H9 (cell line): ENCODE results near the gene WHAMM. TPM values are rescaled to one million over a fixed set of nuclear protein-coding genes. Genes with fewer than 3 reads are reported as not detected.

Source experiments
- DNase-seq: peaks from one replicate; pipeline ENCODE4 v3.0.0-alpha.2; 2017
- H2AFZ ChIP-seq: one replicate; pipeline ENCODE4 v1.6.1; 2013; ENCODE audit warnings: mild to moderate bottlenecking, low read length, control low read depth, moderate library complexity
- H2AK5ac ChIP-seq: 2 replicates; pipeline ENCODE4 v1.6.1; 2013; ENCODE audit warnings: low read length, control low read depth, mixed read lengths; ENCODE audit not compliant: insufficient read length
- H2BK120ac ChIP-seq: one replicate; pipeline ENCODE4 v1.6.1; 2013; ENCODE audit warnings: low read depth, mild to moderate bottlenecking, low read length, control low read depth, inconsistent platforms; ENCODE audit not compliant: poor library complexity, severe bottlenecking
- H2BK12ac ChIP-seq: 2 replicates; pipeline ENCODE4 v1.6.1; 2013; ENCODE audit warnings: low read length, control low read depth, mixed read lengths, low read depth; ENCODE audit not compliant: insufficient read length
- H2BK15ac ChIP-seq: 2 replicates; pipeline ENCODE4 v1.6.1; 2013; ENCODE audit warnings: low read depth, low read length, control low read depth
- H2BK20ac ChIP-seq: one replicate; pipeline ENCODE4 v1.6.1; 2013; ENCODE audit warnings: low read depth, mild to moderate bottlenecking, low read length, control low read depth, inconsistent platforms; ENCODE audit not compliant: poor library complexity, severe bottlenecking
- H2BK5ac ChIP-seq: 2 replicates; pipeline ENCODE4 v1.6.1; 2013; ENCODE audit warnings: low read length, control low read depth, mixed read lengths; ENCODE audit not compliant: insufficient read length
- H3K14ac ChIP-seq: 2 replicates; pipeline ENCODE4 v1.6.1; 2013; ENCODE audit warnings: low read length, control low read depth; ENCODE audit not compliant: insufficient read depth
- H3K18ac ChIP-seq: 2 replicates; pipeline ENCODE4 v1.6.1; 2013; ENCODE audit warnings: low read depth, mild to moderate bottlenecking, mixed read lengths, low read length, control low read depth; ENCODE audit not compliant: insufficient read length
- H3K23ac ChIP-seq: 2 replicates; pipeline ENCODE4 v1.6.1; 2013; ENCODE audit warnings: low read length, control low read depth, mixed read lengths, low read depth; ENCODE audit not compliant: insufficient read length
- H3K23me2 ChIP-seq: 2 replicates; pipeline ENCODE4 v1.6.1; 2013; ENCODE audit warnings: low read depth, mild to moderate bottlenecking, mixed read lengths, low read length, control low read depth; ENCODE audit not compliant: insufficient read length, poor library complexity, severe bottlenecking
- H3K27ac ChIP-seq: 2 replicates; pipeline ENCODE4 v1.5.1; 2013; ENCODE audit warnings: low read length, control low read depth, mixed read lengths, low read depth; ENCODE audit not compliant: insufficient read length
- H3K27me3 ChIP-seq: 2 replicates; pipeline ENCODE4 v1.6.1; 2013; ENCODE audit warnings: low read length, control low read depth, inconsistent platforms; ENCODE audit not compliant: insufficient read depth
- H3K4ac ChIP-seq: 2 replicates; pipeline ENCODE4 v1.6.1; 2013; ENCODE audit warnings: low read depth, mild to moderate bottlenecking, control low read depth, inconsistent platforms, low read length, moderate library complexity
- H3K4me1 ChIP-seq: 2 replicates; pipeline ENCODE4 v1.6.1; 2013; ENCODE audit warnings: low read length, control low read depth, inconsistent platforms; ENCODE audit not compliant: insufficient read depth
- H3K4me2 ChIP-seq: 2 replicates; pipeline ENCODE4 v1.6.1; 2013; ENCODE audit warnings: low read length, control low read depth, mixed read lengths; ENCODE audit not compliant: insufficient read length, insufficient read depth
- H3K56ac ChIP-seq: 2 replicates; pipeline ENCODE4 v1.6.1; 2013; ENCODE audit warnings: low read depth, mild to moderate bottlenecking, mixed read lengths, low read length, control low read depth; ENCODE audit not compliant: insufficient read length
- H3K79me1 ChIP-seq: 2 replicates; pipeline ENCODE4 v1.6.1; 2013; ENCODE audit warnings: low read depth, mild to moderate bottlenecking, moderate library complexity, low read length, control low read depth, inconsistent platforms; ENCODE audit not compliant: insufficient read depth, poor library complexity, severe bottlenecking
- H3K79me2 ChIP-seq: 2 replicates; pipeline ENCODE4 v1.6.1; 2013; ENCODE audit warnings: low read length, control low read depth, inconsistent platforms; ENCODE audit not compliant: insufficient read depth
- H3K9ac ChIP-seq: 2 replicates; pipeline ENCODE4 v1.6.1; 2013; ENCODE audit warnings: low read length, control low read depth, mixed read lengths; ENCODE audit not compliant: insufficient read length; ENCODE audit errors: extremely low read depth
- H3K9me3 ChIP-seq: one replicate; pipeline ENCODE4 v1.6.1; 2013; ENCODE audit warnings: low read depth, low read length, inconsistent platforms; ENCODE audit not compliant: control insufficient read depth
- H3T11ph ChIP-seq: one replicate; pipeline ENCODE4 v1.6.1; 2013; ENCODE audit warnings: mild to moderate bottlenecking, low read length, control low read depth, inconsistent platforms
- H4K20me1 ChIP-seq: one replicate; pipeline ENCODE4 v1.6.1; 2013; ENCODE audit not compliant: control insufficient read depth, insufficient read length, insufficient read depth
- H4K5ac ChIP-seq: 2 replicates; pipeline ENCODE4 v1.6.1; 2013; ENCODE audit warnings: low read depth, mild to moderate bottlenecking, mixed read lengths, low read length, control low read depth; ENCODE audit not compliant: insufficient read length
- H4K8ac ChIP-seq: replicated peaks from 2 replicates; pipeline ENCODE4 v1.6.1; 2013; ENCODE audit warnings: low read length, control low read depth, mixed read lengths, low read depth; ENCODE audit not compliant: insufficient read length
- H4K91ac ChIP-seq: 2 replicates; pipeline ENCODE4 v1.6.1; 2013; ENCODE audit warnings: low read depth, mild to moderate bottlenecking, moderate library complexity, mixed read lengths, low read length, control low read depth; ENCODE audit not compliant: insufficient read length
- H3K27ac Mint-ChIP-seq, 3 experiments: 2 replicates in 2 of 3; 3 replicates in 1 of 3; pipeline ENCODE4 v1.8.0; 2020 to 2021; ENCODE audit warnings: mixed read lengths in 3 of 3, mild to moderate bottlenecking in 1 of 3, moderate library complexity in 1 of 3
- H3K27me3 Mint-ChIP-seq: 2 replicates; pipeline ENCODE4 v1.8.0; 2021; ENCODE audit warnings: low read depth, mild to moderate bottlenecking, moderate library complexity, mixed read lengths
- H3K36me3 Mint-ChIP-seq, 3 experiments: 2 replicates in 2 of 3; 3 replicates in 1 of 3; pipeline ENCODE4 v1.8.0; 2020 to 2021; ENCODE audit warnings: low read depth in 3 of 3, mixed read lengths in 3 of 3; ENCODE audit not compliant: insufficient read depth in 1 of 3
- H3K4me1 Mint-ChIP-seq, 2 experiments: 2 replicates each; pipeline ENCODE4 v1.8.0; 2020; ENCODE audit warnings: mixed read lengths in 2 of 2
- H3K4me3 Mint-ChIP-seq, 2 experiments: 2 replicates in 1 of 2; 3 replicates in 1 of 2; pipeline ENCODE4 v1.8.0; 2020 to 2021; ENCODE audit warnings: mild to moderate bottlenecking in 2 of 2, mixed read lengths in 2 of 2, moderate library complexity in 1 of 2
- H3K9me3 Mint-ChIP-seq, 2 experiments: 2 replicates in 1 of 2; 3 replicates in 1 of 2; pipeline ENCODE4 v1.8.0; 2020; ENCODE audit warnings: mild to moderate bottlenecking in 2 of 2, mixed read lengths in 2 of 2, moderate library complexity in 1 of 2
- CTCF ChIP-seq: fragments of 200-600 bp; sonication (generic); conservative IDR thresholded peaks from 3 replicates; pipeline ENCODE4 v1.8.0; 2021; ENCODE audit warnings: antibody characterized with exemption, mild to moderate bottlenecking
- WGBS: extraction: QIAGEN DNeasy Blood & Tissue Kit; methylation state at CpG from one replicate; pipeline ENCODE4 v1.1.7; 2013; ENCODE audit warnings: missing lambda C conversion rate, low lambda C conversion rate, mixed read lengths; ENCODE audit not compliant: insufficient read length; ENCODE audit errors: extremely low coverage; 5-methylcytosine and 5-hydroxymethylcytosine counted together
- total RNA-seq: library from RNA; stranded (reverse); gene quantifications from 2 replicates; pipeline ENCODE4 v1.2.1, GENCODE V29; 2021

WHAMM gene
- total RNA-seq, 1 experiment from 2014 or later: 3.0 TPM

- H4K8ac ChIP-seq: no peak overlapping the region
- TF ChIP-seq CTCF: no peak
- no peaks in the 10 kb centered on the region for H3K79me1 ChIP-seq
- DNase-seq: no peak
- no peak overlapping the region for H4K5ac ChIP-seq
- H3T11ph ChIP-seq: no peak overlapping the region
- no peak overlapping the region for H2BK12ac ChIP-seq
- no peak overlapping the region for H2BK15ac ChIP-seq
- H2BK20ac ChIP-seq: no peak overlapping the region
- WGBS: no CpG with 5 or more reads among the region's 9 CpGs
- H2BK5ac ChIP-seq: no peak overlapping the region
- H3K56ac ChIP-seq: no peak overlapping the region
- H3K4ac ChIP-seq: no peak overlapping the region
- peak overlapping the region; percentile 53 for H3K4me2 ChIP-seq
- H4K20me1 ChIP-seq: no peaks in the 10 kb centered on the region
- Mint-ChIP-seq H3K27me3 (peaks cover 7% of the 10 kb centered on the region), H3K36me3 (peaks cover 0 to 1% (median 0%) of the 10 kb centered on the region in 3 experiments; a peak in 2 of 7 replicates), H3K4me1 (peaks cover 10 to 20% of the 10 kb centered on the region in 2 experiments), H3K9me3 (no peaks in the 10 kb centered on the region), H3K27ac (no peak overlapping the region), H3K4me3 (peak overlapping the region in 1 of 2 experiments; percentile 81; a peak in 2 of 5 replicates)
- no peak overlapping the region for H3K14ac ChIP-seq
- H3K27ac ChIP-seq: no peak overlapping the region
- no peaks in the 10 kb centered on the region for H3K4me1 ChIP-seq
- no peak overlapping the region for H3K18ac ChIP-seq
- no peaks in the 10 kb centered on the region for H3K27me3 ChIP-seq
- H2AK5ac ChIP-seq: no peak overlapping the region
- H3K23ac ChIP-seq: no peak overlapping the region
- no peaks in the 10 kb centered on the region for H3K9me3 ChIP-seq
- peaks cover 6% of the 10 kb centered on the region for H3K23me2 ChIP-seq
- no peak overlapping the region for H3K9ac ChIP-seq
- H3K79me2 ChIP-seq: no peaks in the 10 kb centered on the region
- no peak overlapping the region for H2AFZ ChIP-seq
- H4K91ac ChIP-seq: no peak overlapping the region
- no peak overlapping the region for H2BK120ac ChIP-seq
These were observed 790 bp upstream of the WHAMM start for GRCh38 chr15:82808634-82809041.
